NCI-H1105 (cell line): ENCODE results near the gene ENTREP1.
"Not testable (repeated sequence)": the region's sequence is repeated elsewhere in the genome, so short reads cannot be mapped to it uniquely, and the experiment has no call there.

Source experiments
- DNase-seq: peaks from one replicate; lab custom pipeline; 2025; lab: John Stamatoyannopoulos, UW

Gene ENTREP1

DNA sequence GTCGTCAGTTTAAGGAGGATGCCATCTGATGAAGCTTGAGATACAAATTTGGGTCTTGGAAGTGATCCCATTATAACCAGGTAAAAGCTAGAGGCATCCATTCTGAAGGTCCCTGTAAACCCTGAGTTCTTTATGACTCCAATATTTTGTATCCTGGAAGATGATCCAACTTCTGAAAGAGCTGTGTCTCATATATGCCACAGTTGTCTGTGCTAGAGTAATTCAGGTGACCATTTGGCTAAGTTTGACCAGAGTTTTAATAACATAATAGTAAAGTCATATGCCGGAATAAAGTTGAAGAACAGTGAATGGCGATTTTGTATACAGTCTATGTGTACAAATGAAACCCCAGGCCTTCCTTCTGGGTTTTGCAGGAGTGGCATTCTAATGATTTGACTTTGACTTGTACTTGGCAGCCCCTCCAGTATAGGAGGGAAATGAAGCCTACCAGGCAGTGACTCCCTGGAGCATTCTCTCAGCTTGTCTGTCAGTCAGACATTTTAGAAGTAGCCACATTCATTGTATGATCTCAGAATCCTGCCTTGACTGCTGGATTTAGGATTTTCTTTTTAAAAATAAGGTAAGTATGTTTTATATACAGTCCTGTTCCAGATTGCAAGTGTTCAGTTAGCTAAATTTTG, 39.6 kb downstream of the ENTREP1 start:
- no peak for DNase-seq

DNA sequence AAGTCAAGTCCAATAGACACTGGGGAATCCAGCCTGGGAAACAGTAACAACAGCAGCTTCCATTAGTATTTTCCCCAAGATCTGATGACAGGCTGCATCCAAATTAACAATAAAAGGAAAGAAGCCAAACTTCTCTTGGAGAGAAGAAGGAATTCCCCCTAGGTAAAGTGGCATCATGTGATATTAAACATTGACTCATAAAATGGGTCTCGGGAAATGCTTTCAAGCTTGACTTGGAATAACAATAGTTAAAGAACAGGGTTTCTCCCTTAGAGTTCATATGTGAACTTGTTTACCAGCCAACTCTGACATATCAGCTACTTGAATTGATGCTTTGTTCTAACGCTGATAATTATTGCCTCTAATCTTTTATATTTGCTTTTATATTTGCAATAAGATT, 45.4 kb downstream of the ENTREP1 start:
- DNase-seq = no peak

DNA sequence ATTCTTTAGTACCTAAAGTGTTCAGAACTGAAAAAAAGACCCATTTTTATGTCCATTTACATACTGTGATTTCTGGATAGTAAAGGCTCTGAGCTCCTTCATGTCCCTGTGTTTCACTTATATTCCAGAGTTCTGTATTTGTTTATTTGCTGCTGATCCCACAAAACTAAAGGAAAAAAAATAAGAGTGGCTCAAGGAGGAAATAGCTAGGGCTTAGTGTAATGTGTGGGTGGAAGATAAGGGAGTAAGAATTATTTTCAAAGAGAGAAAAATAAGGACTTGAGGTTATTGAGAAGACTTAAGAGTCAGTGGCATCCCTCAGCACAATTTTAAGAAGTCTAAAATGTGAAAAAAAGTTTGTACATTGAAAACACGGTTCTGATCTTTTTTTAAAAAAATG, 46.0 kb downstream of the ENTREP1 start:
- DNase-seq = no peak

DNA sequence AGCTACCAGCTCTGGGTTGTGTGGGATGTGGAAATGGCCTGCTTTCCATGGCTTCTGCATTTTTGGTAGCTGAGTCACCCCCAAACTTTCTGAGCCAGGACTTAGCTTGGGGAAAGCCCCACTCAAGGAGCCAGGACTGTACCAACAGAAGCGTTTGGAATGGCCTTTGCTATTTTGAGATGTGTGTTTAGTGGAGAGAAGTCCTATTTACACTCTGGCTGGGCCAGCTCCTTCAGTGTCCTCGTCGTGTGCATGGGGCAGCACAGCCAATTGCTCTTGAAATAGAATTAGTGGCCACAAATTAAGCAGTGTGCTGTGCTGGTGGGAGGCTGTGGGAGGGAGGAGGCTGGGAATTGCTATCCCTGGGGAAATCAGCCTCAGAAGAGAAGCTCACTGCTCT, 51.6 kb downstream of the ENTREP1 start:
- DNase-seq = no peak

DNA sequence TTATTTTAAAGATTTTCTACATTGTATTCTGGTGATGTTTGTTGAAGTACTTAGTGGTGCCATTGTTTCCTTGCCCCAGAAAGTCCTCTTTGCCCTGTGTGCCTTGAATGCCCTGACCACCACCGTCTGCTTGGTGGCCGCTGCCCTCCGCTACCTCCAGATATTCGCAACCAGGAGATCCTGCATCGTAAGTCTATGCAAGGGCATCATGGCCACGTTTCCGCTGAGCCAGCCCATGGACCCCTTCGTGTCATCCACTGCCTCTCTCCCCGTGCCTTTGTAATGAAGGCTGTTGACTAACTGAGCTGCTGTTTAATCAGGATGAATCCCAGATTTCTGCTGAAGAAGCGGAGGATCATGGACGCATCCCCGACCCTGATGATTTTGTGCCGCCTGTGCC, 52.3 kb downstream of the ENTREP1 start:
- DNase-seq = no peak

DNA sequence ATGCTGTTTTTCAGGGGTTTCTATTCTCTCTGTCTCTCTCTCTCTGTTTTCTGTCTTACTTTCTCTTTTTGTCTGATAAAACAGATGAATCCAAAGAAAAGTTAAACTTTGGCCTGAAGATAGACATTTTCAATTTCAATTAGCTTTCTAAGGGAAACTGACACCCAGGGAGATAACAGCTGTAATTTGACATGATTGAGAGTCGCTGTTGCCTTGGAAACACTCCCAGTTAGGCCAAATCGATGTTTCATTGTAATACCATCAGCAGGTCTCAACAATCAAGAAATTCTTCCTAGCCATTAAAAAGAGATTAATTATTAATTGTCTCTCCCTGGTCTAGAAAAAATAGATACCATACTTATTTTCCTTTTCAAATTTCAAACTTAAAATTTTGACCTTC, 53.0 kb downstream of the ENTREP1 start:
- no peak for DNase-seq

DNA sequence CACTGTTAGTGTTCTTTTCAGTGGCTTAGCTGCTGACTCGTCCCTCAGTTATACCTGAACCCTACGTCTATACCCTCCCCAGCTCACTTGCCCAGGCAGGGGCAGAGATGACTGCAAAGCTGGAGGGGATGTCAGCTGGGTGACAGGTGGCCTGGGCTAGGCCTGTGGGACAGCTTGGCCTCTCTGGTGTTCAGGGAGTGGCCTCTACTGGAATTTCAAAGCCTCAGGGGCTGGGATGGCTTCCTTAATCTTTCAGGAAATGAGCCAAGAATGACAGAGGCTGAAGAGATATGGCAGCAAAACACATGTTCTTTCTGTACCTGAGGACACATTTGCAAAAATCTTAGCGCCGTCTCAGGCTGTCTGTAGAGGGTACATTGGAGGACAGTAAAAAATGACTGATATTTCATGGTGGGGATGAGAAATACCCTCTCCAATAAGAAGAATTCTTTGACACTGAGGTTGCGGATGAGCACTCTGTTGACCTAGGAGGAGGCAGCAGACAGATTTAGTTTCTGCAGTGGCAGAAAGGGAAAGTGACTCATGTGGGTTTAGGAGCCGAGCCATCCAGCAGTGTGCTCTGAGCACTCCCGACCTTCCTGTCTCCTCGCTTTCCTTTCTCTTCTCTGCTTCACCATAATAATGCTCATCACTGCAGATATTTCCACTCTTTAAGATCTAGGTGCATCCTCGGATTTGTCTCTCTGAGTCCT, 54.4 kb downstream of the ENTREP1 start:
- DNase-seq = no peak

DNA sequence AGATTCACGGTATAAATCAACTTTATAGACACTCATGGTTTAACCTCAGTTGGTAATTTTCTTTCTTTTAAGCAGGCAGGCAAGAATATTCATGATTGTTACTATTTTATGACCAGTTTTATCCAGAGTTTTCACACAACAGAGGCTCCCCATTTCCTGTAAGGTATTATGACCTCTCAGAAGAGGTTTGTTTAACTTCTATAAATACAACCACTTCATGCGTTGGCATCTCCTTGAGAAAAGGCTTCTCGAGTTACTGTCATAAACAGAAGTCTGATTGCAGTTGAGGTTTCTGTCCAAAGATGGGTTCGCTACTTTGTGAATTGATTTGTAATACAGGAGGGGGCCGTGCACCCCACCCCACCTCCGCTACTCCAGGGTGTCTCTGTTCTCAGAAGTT, 55.3 kb downstream of the ENTREP1 start:
- DNase-seq = no peak

DNA sequence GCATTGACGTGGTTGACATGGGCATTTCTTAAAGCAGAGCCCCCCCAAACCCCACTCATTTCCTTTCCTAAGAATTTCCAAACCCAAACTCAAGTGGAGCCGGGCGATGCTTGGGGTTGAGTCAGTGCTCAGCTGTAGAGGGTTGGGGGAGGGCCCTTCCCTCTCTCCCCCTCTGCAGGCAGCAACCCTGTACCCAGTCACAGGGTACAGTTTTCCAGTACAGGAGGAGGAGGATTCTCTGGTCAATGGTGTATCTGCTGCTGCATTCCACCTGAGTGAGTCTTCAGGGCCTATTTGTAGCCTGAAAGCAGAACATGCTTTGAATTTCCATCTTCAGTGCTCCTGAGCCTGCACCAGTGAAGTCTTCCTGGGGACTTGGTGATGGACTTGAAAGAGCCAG, 55.8 kb downstream of the ENTREP1 start:
- DNase-seq = no peak

DNA sequence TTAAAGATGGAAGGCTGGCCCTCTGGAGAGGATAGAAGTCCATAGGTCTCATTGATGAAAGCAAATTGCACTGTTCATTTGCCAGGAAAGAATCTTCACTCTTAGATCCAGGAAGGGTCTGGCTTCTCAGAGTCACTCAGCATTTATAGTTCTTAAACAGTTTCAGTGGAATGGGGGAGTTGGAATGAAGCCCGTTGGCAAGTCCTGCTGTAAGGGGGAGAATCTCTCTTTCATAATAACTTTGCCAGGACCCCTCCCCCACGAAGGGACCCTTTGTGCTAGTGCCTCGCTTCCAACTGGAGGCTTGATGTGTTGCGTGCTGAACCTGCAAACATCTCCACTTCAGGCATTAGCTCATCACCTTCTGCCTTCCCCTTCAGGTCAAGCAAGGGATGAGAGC, 57.1 kb downstream of the ENTREP1 start:
- DNase-seq = no peak

DNA sequence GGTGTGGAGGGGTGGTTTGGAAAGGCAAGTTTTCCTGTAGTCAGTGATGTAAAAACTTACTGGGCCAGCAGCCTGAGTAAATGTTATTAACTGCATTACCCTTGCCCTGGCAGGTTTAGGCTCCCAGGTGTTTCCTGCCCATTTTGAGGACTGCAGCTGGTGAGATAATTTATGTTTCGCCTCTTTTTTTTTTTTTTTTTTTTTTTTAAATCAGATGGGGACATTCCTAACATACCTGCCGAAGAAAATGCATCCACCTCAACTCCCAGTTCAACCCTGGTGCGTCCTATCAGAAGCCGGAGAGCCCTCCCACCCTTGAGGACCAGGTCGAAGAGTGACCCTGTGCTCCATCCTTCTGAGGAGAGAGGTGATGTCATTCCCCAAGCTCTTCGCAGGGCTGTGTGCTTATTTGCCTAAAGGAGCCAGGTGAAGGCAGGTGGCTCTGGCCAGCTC, 60.6 kb downstream of the ENTREP1 start:
- peak; percentile 84 for DNase-seq

DNA sequence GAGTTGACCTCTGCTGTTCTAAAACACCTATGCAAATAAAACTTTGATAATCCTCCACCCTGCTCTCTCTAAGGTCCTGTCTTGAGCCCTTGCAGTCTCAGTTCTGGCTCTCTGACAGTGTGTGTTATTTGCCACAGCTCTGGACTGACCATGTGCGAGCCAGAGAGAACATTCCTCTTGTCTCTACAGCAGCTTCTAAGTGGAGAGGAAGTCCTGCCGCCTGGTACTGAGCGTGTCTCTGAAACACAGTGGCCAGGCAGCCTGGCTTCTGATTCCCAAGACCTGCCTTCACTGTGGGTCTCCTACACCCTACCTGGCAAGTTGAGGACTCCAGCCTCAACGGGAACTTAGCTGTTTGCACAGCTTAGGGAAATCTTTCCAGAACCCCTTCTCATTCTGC, 61.6 kb downstream of the ENTREP1 start:
- no peak for DNase-seq

DNA sequence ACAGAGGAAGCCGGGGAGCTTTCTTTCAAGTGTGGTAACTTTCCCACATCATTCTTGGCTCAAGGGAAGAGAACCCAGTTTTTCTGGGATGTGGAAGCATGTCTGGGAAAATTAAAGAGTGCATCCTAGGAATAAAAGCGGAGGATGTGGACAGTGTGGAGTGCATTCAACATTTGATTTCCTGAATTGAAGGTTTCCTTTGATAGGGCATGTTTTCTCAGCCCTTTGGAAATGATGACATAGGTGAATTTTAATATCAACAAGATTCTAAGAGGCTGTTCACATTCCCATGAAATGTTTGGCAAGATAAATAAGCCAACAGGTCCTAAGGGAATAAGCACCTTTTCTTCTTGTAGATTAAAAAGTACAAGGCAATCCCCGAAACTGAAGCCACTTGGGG, 63.6 kb downstream of the ENTREP1 start:
- no peak for DNase-seq

DNA sequence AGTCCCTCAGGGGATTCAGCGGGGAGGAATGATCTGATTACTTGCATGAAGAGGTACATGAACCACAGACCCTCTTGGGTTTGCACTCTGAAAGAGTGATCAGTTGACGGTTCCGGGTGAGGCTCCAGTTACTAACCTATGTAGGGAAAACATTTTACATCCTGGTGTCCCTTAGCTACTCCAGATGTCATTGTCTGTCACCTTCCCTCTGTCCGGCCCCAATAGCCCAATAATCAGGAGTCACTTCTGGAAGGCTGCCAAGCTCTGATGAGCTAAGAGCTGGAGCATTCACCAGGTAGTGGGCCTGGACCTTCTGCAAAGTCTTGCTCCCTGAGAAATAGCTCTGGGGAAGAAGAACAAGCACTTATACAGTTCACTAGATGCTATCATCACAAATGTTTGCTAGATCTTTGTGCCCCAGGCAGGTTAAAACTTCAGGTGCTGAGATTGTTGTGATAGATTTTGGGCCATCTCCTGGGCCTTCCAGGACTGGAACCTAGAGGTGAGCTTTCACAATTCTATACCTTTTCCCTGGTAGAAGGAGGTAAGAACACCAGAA, 64.5 kb downstream of the ENTREP1 start:
- DNase-seq = no peak

DNA sequence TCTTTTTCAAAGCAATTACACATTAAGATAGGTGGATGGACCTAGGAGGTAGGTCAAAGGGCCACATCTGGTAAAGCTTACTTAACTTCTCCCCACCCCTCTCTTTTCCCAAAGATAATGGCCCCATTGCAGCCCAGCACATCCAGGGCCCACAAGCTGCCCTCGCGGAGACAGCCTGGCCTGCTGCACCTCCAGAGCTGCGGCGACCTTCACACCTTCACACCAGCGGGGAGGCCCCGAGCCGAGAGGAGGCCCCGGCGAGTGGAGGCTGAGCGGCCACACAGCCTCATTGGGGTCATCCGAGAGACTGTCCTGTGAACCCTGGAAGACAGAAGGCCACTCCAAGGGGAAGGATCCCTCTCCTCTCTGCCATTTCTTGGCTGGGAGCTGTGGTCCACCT, 66.5 kb downstream of the ENTREP1 start:
- DNase-seq = no peak

DNA sequence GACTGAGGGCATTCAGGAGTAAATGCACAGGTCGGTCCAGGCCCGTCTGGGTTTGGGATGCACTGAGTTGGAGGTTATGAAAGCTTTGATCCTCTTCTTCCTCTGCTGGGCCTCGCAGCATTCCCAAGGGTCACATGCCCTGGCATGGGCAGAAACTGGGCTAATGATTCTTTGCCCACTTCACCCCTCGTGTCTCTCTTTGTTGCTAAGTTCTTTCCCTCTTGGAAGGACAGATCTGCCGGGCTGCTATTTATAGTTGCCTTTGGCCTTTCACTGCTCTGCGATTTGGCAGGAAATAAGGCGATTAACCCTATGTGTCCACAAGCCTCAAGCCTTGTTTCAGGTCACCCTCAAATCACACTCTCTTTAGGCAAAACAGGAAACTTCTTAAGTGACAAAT, 66.9 kb downstream of the ENTREP1 start:
- DNase-seq = no peak

DNA sequence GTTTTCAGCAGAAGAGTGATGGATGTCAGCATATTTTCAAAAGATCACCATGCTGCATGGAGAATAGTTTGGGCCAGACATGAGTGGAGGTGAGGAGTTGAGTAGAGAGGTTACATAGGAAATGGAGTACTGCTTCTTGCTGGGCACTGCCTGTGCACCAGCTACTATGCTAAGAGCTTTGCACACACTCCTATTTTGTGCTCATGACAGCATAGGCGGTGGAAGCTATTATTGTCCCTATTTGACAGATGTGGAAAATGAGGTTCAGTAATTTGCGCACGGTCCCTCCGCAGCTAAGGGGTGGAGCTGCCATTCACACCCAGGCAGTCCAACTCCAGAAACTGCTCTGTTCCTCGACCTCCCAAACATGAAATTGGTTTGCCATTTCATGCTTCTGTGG, 67.8 kb downstream of the ENTREP1 start:
- no peak for DNase-seq

DNA sequence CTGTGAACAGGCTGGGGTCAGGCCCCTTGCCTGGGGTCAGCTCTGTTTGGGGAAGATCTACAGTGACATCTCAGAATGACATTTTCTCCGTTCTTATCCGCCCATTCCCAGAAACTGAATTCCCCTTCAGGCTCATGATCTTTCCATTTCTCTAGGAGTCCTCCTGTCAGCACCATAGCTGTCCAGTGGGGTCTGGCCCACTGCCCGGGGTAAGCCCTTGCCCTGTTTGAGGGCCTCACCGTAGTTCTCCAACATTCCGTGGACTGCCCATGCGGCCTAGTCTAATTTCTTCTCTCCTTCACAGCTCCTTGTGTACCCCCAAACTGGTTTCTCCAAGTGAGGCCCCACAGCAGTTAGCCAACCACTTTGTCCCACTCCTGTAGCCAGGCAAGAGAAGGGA, 68.4 kb downstream of the ENTREP1 start:
- no peak for DNase-seq

DNA sequence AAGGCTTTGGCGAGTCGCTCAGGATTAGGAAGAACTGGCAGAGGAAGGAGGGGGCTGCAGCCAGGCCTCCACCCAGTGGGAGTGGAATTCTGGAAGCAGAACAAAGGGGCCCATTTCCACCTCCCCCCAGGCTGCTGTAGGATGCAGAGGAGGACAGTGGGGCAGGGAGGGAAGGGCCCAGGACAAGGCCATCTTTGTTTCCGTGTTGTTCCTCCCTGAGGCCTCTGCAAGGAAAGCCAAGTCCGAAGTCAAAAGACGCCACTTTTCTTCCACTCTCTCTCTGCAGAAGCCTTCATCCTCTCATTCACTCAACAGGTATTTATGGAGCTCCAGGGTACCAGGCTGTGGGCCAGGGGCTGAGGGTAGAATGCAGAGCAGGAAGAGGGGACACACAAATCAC, 70.7 kb downstream of the ENTREP1 start:
- no peak for DNase-seq

DNA sequence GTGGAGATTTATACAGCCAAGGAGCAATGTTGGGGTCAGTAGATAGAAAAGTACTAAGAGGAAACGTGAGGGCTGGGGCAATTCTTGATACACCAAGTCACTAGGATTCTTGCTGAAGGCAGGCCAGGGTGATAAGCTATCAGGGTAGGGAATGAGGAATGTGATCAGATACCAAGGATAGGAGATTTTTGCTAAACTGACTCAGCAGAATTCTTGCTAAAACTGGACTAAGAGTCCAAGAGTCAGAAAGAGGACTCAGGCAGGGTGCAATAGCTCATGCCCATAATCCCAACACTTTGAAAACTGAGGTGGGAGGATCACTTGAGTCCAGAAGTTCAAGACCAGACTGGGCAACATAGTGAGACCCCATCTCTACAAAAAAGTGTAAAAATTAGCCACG, 71.7 kb downstream of the ENTREP1 start:
- DNase-seq = no peak

DNA sequence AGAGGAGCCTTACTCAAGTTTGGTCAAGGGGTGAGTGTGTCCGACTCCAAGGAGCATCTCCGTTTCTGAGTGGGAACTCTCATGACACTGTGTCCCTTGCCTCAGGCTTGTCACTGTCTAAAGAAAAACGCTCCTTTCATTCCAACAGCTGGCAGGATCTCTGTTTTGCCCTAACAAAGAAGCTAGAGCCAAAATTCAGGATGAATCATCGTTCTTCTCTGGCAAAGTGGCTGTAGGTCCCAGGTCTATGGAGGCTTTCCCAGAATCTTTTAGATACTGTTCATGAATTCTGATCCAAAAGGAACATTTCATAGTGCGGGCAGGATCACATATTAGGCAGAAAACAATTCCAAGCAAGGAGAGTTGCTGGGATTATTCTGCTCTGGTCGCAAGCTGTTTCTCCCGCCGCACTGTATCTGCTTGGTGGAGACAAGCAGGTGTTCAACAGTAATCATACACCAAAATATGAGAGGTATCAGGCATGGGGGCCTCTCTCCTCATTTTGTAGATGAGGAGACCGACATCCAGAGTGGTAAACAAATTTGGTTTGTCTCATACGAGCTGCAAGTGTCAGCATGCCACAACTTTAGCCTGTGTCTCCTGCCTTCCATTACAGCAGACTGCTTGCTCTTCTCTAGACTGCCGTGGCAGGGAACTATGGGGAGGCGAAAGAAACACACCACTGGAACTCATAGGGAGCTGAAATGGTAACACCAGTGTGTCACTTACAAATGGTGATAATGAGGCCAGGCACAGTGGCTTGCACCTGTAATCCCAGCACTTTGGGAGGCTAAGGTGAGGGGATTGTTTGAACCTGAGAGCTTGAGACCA, 72.6 kb downstream of the ENTREP1 start:
- no peak for DNase-seq

DNA sequence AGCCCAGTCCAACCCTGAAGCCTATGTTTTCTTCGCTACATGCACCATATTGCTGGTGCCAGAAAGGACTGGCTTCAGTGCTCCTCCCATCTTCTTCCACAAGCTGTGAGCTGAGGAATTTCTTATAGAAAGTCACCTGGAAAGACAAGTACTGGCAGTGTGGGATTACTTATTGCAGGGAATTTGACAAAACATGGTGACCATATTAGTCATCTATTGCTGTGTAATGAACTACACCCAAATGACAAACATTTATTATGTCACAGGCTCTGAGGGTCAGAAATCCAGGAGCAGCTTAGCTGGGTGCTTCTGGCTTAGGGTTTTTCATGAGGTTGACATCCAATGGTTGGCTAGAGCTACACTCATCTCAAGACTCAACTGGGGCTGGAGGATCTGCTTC, 75.5 kb downstream of the ENTREP1 start:
- no peak for DNase-seq

DNA sequence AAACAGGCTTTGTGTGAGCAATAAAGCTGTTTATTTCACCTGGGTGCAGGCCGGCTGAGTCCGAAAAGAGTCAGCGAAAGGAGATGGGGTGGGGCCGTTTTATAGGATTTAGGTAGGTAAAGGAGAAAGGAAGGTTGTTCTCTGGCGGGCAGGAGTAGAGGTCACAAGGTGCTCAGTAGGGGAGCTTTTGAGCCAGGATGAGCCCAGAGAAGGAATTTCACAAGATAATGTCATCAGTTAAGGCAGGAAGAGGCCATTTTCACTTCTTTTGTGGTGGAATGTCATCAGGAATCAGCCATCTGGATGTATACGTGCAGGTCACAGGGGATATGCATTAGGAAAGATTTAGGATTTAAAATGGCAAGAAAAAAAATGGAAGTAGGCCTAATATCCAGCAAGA, 84.9 kb downstream of the ENTREP1 start:
- DNase-seq = not testable (repeated sequence)
